Measurements from ENCODE around the gene TMED8. TPM values are rescaled to one million over a fixed set of nuclear protein-coding genes. Genes with fewer than 3 reads are reported as not detected.

TMED8 gene
- total and polyA plus RNA-seq, 2 of the 13 experiments (the other 11 are each of a cell fraction or from before 2014, with no cell fraction given), result 6.0 to 11.7 TPM

DNA sequence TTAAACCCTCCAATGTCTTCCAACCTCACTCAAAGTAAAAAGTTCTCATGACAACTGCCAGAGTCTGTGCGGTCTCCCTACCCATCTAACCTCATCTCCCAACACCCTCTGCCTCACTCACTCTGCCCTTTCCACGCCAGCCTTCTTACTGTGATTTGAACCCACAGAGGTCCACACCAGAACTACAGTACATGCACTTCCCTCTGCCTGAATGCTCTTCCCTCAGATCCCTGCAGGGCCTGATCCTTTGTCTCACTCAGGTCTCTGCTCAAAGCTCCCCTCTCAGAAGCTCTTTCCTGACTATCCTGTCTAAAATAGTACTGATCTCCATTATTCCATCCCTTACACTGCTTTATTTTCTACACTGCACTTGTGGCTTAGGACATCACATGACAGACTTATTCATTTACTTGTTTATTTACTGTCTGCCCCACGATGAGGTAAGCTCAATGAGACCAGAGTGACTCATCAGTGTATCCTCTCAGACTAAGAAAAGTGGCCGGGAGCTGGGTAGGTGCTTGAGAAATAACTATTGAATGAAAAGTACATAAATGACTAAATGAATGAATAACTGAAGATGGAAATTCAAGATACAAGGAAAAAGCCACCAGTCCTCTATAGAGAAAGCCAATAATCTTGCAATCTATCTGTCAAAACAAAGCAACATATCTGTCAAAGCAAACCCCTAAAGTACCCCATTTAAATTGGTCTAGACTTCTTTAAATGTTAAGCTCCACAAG, 73.3 kb downstream of the TMED8 start (continued):
- TF ChIP-seq HNRNPK (IDR thresholded peaks at IDR 0.05; ENCODE audit: low read depth, low read length, poor library complexity, severe bottlenecking), result no peak
- TF ChIP-seq HNF4A (CRISPR knock-in tag; IDR thresholded peaks at IDR 0.05), result no peak
- no peak for TF ChIP-seq ZKSCAN1 (IDR thresholded peaks at IDR 0.05; ENCODE audit: low read length)
- TF ChIP-seq, protein P1, sequence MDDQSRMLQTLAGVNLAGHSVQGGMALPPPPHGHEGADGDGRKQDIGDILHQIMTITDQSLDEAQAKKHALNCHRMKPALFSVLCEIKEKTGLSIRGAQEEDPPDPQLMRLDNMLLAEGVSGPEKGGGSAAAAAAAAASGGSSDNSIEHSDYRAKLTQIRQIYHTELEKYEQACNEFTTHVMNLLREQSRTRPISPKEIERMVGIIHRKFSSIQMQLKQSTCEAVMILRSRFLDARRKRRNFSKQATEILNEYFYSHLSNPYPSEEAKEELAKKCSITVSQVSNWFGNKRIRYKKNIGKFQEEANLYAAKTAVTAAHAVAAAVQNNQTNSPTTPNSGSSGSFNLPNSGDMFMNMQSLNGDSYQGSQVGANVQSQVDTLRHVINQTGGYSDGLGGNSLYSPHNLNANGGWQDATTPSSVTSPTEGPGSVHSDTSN (CRISPR knock-in tag; IDR thresholded peaks at IDR 0.05; ENCODE audit: borderline replicate concordance), result no peak
- TF ChIP-seq, protein P2, sequence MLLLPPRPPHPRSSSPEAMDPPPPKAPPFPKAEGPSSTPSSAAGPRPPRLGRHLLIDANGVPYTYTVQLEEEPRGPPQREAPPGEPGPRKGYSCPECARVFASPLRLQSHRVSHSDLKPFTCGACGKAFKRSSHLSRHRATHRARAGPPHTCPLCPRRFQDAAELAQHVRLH (CRISPR knock-in tag; IDR thresholded peaks at IDR 0.05; ENCODE audit: borderline replicate concordance, low read depth), result 0 out of 2 replicates have a peak, but pooled peaks have one; percentile 10
- no peak for TF ChIP-seq RARG (CRISPR knock-in tag; IDR thresholded peaks at IDR 0.05; ENCODE audit: low read depth)
- TF ChIP-seq FOSL1 (CRISPR knock-in tag; IDR thresholded peaks at IDR 0.05; ENCODE audit: borderline replicate concordance), result peak; percentile 57; the same call in 1 of the 2 replicates
- no peak for TF ChIP-seq HMG20B (CRISPR knock-in tag; conservative IDR thresholded peaks at IDR 0.05)
- TF ChIP-seq, protein P3, sequence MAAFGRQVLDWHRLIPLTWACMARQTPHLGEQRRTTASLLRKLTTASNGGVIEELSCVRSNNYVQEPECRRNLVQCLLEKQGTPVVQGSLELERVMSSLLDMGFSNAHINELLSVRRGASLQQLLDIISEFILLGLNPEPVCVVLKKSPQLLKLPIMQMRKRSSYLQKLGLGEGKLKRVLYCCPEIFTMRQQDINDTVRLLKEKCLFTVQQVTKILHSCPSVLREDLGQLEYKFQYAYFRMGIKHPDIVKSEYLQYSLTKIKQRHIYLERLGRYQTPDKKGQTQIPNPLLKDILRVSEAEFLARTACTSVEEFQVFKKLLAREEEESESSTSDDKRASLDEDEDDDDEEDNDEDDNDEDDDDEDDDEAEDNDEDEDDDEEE (CRISPR knock-in tag; IDR thresholded peaks at IDR 0.05), result no peak
- TF ChIP-seq GABPB1 (CRISPR knock-in tag; IDR thresholded peaks at IDR 0.05), result no peak
- TF ChIP-seq, protein P4, sequence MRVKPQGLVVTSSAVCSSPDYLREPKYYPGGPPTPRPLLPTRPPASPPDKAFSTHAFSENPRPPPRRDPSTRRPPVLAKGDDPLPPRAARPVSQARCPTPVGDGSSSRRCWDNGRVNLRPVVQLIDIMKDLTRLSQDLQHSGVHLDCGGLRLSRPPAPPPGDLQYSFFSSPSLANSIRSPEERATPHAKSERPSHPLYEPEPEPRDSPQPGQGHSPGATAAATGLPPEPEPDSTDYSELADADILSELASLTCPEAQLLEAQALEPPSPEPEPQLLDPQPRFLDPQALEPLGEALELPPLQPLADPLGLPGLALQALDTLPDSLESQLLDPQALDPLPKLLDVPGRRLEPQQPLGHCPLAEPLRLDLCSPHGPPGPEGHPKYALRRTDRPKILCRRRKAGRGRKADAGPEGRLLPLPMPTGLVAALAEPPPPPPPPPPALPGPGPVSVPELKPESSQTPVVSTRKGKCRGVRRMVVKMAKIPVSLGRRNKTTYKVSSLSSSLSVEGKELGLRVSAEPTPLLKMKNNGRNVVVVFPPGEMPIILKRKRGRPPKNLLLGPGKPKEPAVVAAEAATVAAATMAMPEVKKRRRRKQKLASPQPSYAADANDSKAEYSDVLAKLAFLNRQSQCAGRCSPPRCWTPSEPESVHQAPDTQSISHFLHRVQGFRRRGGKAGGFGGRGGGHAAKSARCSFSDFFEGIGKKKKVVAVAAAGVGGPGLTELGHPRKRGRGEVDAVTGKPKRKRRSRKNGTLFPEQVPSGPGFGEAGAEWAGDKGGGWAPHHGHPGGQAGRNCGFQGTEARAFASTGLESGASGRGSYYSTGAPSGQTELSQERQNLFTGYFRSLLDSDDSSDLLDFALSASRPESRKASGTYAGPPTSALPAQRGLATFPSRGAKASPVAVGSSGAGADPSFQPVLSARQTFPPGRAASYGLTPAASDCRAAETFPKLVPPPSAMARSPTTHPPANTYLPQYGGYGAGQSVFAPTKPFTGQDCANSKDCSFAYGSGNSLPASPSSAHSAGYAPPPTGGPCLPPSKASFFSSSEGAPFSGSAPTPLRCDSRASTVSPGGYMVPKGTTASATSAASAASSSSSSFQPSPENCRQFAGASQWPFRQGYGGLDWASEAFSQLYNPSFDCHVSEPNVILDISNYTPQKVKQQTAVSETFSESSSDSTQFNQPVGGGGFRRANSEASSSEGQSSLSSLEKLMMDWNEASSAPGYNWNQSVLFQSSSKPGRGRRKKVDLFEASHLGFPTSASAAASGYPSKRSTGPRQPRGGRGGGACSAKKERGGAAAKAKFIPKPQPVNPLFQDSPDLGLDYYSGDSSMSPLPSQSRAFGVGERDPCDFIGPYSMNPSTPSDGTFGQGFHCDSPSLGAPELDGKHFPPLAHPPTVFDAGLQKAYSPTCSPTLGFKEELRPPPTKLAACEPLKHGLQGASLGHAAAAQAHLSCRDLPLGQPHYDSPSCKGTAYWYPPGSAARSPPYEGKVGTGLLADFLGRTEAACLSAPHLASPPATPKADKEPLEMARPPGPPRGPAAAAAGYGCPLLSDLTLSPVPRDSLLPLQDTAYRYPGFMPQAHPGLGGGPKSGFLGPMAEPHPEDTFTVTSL (CRISPR knock-in tag; IDR thresholded peaks at IDR 0.05; ENCODE audit: borderline replicate concordance), result 0 out of 2 replicates have a peak, but pooled peaks have one; percentile 19
- TF ChIP-seq, protein P5, sequence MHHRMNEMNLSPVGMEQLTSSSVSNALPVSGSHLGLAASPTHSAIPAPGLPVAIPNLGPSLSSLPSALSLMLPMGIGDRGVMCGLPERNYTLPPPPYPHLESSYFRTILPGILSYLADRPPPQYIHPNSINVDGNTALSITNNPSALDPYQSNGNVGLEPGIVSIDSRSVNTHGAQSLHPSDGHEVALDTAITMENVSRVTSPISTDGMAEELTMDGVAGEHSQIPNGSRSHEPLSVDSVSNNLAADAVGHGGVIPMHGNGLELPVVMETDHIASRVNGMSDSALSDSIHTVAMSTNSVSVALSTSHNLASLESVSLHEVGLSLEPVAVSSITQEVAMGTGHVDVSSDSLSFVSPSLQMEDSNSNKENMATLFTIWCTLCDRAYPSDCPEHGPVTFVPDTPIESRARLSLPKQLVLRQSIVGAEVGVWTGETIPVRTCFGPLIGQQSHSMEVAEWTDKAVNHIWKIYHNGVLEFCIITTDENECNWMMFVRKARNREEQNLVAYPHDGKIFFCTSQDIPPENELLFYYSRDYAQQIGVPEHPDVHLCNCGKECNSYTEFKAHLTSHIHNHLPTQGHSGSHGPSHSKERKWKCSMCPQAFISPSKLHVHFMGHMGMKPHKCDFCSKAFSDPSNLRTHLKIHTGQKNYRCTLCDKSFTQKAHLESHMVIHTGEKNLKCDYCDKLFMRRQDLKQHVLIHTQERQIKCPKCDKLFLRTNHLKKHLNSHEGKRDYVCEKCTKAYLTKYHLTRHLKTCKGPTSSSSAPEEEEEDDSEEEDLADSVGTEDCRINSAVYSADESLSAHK (CRISPR knock-in tag; IDR thresholded peaks at IDR 0.05; ENCODE audit: borderline replicate concordance), result no peak
- 0 out of 2 replicates have a peak, but pooled peaks have one; percentile 12 for TF ChIP-seq MEIS1 (CRISPR knock-in tag; IDR thresholded peaks at IDR 0.05; ENCODE audit: borderline replicate concordance)
